ENCODE results near the gene SSH2. TPM values are rescaled to one million over a fixed set of nuclear protein-coding genes. Genes with fewer than 3 reads are reported as not detected.

The SSH2 gene
- total and polyA plus RNA-seq, 9 of the 15 experiments (the other 6 are each of a cell fraction or from before 2014, with no cell fraction given) = 3.9 to 16.1 (median 10.2) TPM

GRCh38 chr17:29585080-29585751 lies 344.8 kb downstream of the SSH2 start:
- Histone ChIP-seq H3K36me3 (ENCODE audit: control insufficient read depth, insufficient read depth, low read length) (peaks cover 18% of the 10 kb centered on the region; the same call in 1 of the 3 replicates), H3K79me2 (ENCODE audit: control insufficient read depth, insufficient read depth, low read length) (peaks cover 24% of the 10 kb centered on the region), H3K4me1 (replicated peaks in 1 of 2; ENCODE audit: control insufficient read depth in 2 of 2, insufficient read depth in 2 of 2, low read length in 2 of 2) (peaks cover 15 to 59% of the 10 kb centered on the region in 2 experiments), H3K9me1 (ENCODE audit: control insufficient read depth, insufficient read depth, low read length) (peaks cover 2% of the 10 kb centered on the region), H2AFZ (ENCODE audit: low read depth, low read length) (no peak overlapping the region), H4K20me1 (replicated peaks; ENCODE audit: control insufficient read depth, insufficient read depth, low read length) (no peaks in the 10 kb centered on the region; the same call in 1 of the 2 replicates), H3K4me3 (no peak overlapping the region), H3K27me3 (ENCODE audit: control insufficient read depth in 2 of 2, insufficient read depth in 2 of 2, low read length in 2 of 2) (no peaks in the 10 kb centered on the region), H3K4me2 (ENCODE audit: insufficient read depth, low read length) (no peak overlapping the region), H3K9me3 (replicated peaks; ENCODE audit: control insufficient read depth, insufficient read depth, low read depth, low read length) (no peaks in the 10 kb centered on the region), H3K27ac (ENCODE audit: extremely low read depth, low read depth, low read length) (no peak overlapping the region), H3K9ac (ENCODE audit: insufficient read depth in 1 of 2, low read depth in 2 of 2, low read length in 2 of 2) (peak overlapping the region in 1 of 2 experiments; percentile 75; a peak in 2 of 4 replicates)
- FAIRE-seq (no peak), ATAC-seq (no peak), DNase-seq (ENCODE audit: extremely low read depth in 1 of 4, low spot score in 3 of 4) (peak in 2 of 4 experiments; percentile 30 to 36)
- ChIA-PET POLR2A (interaction anchor here (0.6 to 3.8 kb wide), 3 partner anchors 8 to 199 kb away, joined by 3 to 25 read pairs (median 4); no protein-coding TSS in a partner anchor), CTCF (ENCODE audit: low intra/inter-chr PET ratio) (interaction anchor here (0.6 to 0.8 kb wide), 2 partner anchors 32 to 348 kb away, joined by 3 read pairs; no protein-coding TSS in a partner anchor)
- no TSS peak for BruUV-seq (replicated peaks)
- WGBS (ENCODE audit: insufficient coverage, low coverage, missing lambda C conversion rate) = 59% methylated on average over 8 of the region's 8 CpGs
- in situ Hi-C loops (cut with MboI) = no loop called here
- intact Hi-C loops (cut with micrococcal nuclease) = no loop called here
- TF ChIP-seq CTCF (IDR thresholded peaks at IDR 0.05 in 2 of 3, conservative IDR thresholded peaks at IDR 0.05 in 1 of 3; ENCODE audit: insufficient read depth in 2 of 3, low read depth in 1 of 3, low read length in 3 of 3) = peak; percentile 35 to 63 (median 54); a peak in 5 of 6 replicates
- TF ChIP-seq REST (IDR thresholded peaks at IDR 0.05; ENCODE audit: borderline replicate concordance) = peak; percentile 25; the same call in 1 of the 2 replicates
- TF ChIP-seq REST (CRISPR knock-in tag; IDR thresholded peaks at IDR 0.05; ENCODE audit: low read depth) = no peak
- no peak for TF ChIP-seq NBN (IDR thresholded peaks at IDR 0.05; ENCODE audit: low read depth)
- peak in 1 of 2 experiments; percentile 41; a peak in 2 of 4 replicates for TF ChIP-seq RAD21 (CRISPR knock-in tag; conservative IDR thresholded peaks at IDR 0.05 in 1 of 2, IDR thresholded peaks at IDR 0.05 in 1 of 2)
- TF ChIP-seq PRDM10 (IDR thresholded peaks at IDR 0.05; ENCODE audit: partially characterized antibody) = peak; percentile 12
